GM15510 (cell line): ENCODE results near the gene TMEM18.

ENCODE experiments used
- POLR2A ChIP-seq: IDR thresholded peaks from 3 replicates; pipeline ENCODE4 v1.6.1; 2011; ENCODE audit warnings: borderline replicate concordance; ENCODE audit not compliant: insufficient read length; ENCODE audit errors: extremely low read depth

TMEM18 gene

DNA sequence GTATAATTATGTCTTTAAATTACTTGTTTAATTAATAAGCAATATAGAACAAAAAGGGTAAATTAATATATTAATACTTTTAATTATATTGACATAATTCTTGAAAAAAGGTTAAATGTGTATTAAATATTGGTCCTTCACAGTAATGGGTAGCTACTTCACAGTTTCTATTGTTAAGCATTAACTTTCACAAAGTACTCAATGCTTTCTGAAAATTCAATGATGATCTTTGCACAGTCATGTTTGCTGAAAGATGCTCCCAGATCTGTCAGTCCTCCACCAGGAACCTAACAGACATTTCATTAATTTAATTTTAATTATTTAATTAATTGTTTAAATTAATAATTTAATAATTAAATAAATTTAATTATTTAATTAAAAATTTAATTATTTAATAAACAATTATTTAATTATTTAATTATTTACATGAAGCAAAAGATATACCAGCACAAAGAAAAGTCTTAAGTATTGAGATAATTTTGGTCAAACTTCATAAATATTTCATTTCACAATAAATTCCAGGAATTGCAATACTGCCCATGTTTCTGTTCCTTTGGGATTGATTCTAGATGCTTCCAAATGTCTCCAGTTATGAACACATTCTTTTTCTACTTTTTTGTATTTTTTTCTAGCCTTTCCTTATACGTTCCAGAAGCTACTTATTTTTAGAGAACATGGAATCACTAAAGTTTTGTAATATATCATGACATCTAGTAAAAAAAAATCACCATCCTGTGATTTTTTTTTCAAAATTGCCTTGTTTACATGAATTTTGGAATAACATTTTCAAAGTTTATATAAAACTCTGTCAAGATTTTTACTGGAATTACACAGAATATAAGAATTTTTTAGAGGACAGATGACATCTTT is 46.5 kb downstream of the TMEM18 start:
- TF ChIP-seq POLR2A: no peak

DNA sequence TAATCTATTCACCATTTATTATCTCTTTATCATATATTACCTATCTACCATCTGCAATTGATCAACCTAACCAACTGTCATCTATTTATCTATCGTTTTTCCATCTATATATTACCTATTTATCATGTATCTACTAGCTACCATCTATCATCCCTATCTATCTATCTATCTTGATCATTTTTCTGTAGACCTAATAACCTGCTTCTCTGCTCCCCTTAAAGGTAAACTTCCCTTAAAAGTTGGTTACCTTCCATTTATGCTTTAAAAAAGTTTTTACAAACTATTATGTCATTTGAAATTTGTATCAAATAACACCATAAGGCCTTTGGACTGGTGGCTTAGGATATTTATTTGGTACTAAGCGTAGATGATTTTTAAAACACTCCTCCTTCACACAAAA is 47.2 kb downstream of the TMEM18 start:
- TF ChIP-seq POLR2A: no peak

DNA sequence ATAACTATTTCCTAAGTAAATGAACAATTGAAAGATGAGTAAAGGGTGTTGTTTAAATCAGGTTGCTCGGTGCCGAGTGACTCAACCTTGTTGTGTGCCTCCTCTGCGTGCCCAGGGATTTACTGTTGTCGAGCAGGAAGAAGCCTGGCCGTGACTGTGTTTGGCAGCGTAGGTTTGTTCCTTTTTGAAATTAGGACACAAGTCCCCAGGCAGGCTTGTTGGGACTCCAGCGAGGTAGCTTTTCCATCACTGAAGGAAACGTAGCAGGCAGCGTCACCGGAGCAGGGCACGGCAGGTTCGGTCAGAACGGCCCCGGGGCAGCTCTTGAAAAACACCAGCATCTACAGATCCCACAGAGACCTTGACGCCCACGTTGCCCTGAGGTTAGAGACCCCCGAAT is 48.6 kb downstream of the TMEM18 start:
- TF ChIP-seq POLR2A: no peak

DNA sequence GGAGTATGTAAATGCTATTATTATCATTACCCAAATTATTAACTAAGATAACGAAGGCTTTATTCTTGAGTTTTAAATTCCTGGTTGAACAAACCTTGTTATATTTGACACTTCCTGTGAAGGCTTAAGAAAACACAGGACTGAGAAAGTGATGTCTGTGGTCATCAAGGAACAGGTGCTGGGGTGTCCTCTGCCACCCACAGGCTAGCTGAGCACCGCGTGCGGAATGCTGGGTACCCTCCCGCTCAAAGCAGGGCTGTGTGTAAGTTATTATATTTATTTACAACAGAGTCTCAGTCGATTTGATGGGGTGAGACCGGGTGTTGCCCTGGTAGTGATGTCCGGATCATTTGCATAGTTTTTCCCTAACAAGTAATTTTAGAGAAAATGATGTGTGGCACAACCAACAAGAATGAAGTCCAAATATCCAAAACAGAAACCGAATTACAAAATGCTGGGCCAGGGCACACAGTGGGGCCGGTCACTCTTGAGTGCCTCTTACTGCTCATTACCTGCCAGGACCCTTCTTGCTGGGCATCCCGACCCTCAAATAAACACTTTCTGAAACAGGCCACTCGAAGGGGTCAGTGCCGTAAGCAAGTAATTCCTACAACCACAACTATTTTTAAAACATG is 49.2 kb downstream of the TMEM18 start:
- TF ChIP-seq POLR2A: no peak

DNA sequence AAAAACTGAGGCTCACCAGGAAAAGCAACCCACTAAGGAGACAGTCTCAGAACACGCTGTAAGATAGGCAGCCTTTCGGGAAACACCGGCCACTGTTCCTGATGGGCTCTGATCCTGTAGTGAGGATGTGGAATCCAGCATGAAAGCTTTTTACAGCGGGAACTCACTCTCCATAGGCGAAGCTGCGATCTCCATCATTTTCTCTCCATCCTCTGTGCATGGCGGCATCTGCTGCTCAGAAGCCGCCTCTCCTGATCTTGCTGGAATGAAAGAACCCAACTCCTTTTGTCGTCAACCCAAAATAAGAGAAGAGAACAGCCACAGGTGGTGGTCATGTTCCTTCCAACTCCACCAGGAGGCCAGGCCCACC is 49.9 kb downstream of the TMEM18 start:
- TF ChIP-seq POLR2A: no peak

DNA sequence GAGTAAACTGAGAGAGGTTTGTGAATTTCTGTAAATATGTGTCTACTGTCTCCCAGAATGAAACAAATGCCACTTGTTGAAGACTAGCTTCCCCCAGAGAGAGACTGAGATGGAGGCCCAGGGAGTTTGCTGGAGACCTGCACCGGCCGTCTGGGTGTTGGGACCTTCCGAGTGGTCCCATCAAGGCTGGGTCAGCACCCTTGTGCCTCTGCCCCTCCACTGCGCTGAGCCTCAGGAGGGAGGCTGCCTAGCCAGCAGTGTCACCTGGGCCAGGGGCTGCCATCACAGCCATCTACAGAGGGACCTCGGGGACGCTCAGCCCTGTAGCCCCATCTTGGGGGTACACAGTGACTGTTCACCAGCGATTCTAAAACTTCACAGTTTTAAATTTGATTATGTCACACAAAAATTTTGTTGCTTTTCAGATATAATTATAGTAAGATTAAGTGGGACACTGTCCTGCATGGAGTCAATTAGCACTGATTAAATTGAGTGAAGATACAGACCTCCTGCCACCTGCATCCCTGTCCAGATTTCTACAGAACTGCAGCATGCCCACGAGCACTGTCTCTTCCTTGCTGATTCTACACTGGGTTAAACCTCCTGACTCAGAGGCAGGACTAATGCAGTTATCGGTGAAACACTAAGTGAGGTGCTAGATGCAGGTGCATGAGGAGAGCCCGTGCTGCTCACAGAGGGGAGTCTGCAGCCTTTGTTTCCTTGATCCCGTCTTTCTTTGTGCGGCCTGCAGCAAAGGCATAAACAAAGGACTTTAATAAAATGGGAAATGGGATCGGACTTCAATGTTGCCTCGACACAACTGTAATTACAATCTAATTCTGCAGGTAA is 50.5 kb downstream of the TMEM18 start:
- no peak for TF ChIP-seq POLR2A

DNA sequence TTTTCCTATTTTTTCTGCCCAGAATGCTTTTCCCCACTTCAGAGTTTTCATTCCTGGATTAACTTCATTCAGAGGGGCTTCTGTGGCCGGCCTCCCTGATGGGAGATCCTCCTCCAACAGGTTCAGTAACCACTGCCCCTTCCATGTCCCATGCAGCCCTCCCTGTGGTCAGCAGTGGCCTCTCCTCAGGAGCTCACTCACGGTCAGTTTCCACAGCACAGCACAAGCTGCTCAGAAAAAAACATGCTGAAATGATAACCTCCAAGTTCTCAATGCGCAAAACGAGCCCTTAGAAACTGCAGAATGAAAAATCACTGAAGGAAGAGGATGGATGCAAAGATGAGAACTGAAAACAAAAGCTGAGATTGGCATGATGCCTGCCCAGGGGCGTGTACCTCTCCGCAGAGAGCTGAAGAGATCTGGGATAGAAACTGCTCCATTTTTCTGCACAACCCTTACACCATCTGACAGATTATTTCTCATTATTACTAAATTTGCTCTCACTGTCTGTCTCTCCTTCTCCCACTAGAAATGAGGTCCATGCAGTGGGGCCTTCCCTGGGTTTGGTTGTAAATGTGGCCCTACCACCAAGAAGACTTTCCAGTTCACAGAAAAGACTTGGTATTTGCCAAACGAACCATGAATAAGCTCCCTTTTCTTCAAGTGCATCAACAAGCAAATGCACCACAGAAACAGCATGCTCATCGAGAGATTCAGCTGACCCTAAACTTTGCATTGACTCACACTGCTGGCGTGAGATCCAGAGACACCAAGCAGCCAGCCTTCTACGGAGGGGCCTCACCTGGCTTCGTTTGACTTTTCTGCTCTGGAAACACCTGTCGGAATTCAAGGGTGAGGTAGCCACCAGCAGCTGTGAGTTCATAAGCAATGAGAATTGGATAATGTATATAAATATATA is 51.5 kb downstream of the TMEM18 start:
- TF ChIP-seq POLR2A: no peak

DNA sequence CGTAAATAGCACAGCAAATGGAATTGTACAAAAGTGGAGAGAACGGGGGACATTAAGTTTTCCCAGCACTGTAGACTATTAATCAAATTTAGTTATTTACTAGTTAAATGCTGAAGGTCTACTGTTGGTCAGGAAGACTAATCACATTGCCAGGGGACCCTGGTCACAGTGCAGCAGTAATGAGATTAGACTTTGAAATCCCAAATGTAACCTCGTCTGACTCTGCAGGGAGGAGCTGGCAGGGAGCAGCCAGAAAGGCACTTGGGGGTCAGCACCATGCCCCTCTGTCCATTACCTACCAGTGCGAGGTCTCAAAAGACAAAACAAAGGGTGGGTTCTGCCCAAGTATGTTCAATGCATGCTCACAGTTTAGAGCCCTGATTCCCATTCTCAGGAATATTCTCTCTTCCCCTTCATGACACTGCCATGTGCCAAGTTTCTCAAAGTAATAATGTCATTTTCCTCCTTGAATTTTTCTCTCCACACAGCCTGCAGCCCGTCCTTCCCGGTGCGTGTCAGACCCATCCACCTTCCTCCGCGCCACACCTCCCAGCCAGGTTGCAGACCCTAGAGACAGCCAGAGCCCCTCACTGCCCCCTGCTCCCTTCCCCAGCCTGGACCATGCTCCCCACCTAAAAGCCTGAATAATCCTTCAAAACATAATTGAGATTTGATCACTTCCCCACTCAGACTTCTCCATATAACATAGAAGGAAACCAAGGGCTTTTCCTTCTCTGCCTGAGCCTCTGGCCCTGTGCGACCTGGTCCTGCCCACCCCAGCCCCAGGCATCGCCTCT is 52.5 kb downstream of the TMEM18 start:
- no peak for TF ChIP-seq POLR2A

DNA sequence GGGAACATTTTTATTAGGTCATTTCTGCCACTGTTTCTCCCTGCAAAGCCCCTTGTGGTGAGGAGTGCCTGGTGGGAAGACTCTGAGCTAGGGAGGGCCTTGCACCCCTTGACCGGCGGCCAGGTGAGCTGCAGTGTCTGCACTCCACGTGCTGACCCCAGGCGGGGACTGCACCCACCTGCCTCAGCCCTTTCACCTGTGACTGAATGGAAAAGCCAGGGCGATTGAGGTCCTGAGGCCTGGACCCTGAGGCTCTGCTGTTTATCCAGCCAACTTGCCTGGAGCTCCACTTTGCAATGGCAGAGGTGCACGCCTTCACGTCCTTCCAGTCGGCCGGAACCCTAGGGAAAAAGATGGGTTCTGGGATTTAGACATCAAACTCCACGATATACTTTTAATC is 53.1 kb downstream of the TMEM18 start:
- no peak for TF ChIP-seq POLR2A

DNA sequence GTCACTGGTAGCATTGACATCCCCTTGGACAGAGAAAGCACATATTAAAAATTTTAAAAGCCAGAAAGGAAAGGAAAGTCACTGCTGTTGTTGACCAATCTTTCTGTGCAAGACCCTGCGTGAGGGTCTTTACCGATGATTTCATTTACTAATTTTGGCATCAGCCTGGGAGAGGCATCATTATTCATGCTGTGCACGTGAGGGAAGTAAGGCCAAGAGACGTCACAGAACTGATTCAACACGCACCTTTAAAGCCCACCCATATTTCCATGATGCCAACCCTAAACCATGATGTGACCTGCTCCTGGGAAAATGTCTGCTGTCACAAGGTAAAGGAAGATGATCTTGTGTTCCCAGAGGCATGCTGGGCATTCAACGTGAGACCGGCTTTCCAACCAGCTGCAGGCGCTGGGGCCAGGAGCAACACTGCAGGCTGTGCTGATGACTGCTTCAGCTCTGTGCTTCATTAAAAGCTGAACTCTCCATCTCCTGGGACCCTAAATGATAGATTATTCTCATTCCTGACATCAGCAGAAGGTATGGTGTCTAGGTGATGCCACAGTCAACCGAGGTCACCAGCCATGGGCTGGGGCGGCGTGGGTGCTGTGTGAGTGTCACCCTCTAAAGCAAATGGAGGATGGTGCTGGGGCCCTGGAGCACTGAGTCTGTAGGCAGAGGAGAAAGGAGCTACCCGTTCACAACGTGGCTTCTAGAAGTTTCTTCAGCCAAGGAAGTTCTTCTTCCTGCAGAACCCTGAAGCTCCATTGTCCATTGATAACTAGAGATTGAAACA is 53.9 kb downstream of the TMEM18 start:
- TF ChIP-seq POLR2A: no peak

DNA sequence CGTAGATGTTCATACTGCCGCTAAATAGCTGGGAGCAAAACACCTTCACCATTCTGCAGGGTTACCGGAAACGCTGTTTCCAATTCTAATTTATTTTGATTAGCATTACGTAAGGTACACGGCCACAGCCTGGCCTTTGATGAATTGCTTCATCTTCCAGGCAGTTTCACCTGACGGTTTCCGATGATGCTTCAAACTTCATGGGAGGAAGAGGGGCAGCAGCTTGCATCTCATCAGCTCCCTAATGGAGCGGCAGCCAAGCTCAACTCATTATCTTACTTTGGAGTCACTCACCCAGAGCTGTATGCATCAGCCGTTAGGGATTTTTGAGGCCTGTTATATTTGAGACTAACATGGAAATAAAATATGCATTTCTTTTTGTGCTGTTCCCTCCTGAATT is 54.8 kb downstream of the TMEM18 start:
- no peak for TF ChIP-seq POLR2A

DNA sequence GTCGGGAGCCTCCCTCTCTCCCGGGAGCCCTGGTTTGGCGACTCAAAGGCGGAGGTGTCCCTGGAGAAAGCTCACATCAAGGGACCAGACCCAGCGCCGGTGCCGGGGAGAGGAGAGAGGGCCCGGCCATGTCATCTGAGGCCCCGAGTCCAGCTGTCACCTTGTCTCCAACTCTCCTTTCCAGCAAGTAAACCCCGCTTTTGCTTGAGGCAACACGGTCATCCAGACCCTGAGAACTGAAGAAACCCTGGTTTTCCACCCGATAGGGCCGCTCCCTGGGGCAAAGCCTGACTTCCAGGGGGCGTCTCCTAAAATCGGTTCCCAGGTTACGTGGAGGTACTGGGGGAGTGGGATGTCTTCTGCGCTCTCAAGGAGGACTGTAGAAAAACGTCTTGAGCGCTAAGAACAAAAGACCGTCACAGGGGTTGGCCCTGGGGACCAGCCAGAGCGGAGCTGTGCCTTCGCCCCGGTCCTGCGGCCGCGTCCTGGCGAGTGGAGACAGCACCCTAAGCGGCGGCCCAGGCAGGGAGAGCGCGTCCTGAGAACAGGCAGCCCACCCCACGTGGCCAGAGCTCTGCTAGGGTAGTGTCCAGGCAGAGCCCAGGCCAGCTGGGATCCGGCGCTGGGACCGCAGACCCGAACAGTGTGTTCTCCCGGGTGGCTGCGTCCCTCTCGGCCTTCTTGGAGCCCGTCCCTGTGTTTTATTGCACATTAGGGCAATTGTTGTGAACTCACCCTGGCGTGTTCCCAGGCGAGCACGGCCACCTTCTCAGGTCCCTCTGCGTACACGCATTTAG is 55.7 kb downstream of the TMEM18 start:
- TF ChIP-seq POLR2A: no peak
